Mononuclear cell (primary cell): ENCODE results near the gene TENM4. TPM values are rescaled to one million over a fixed set of nuclear protein-coding genes. Genes with fewer than 3 reads are reported as not detected.

Experiments used
- H3K27me3 ChIP-seq: 2 replicates; pipeline ENCODE4 v1.6.0; 2011; ENCODE audit warnings: low read length, control low read depth; ENCODE audit not compliant: insufficient read depth
- H3K4me1 ChIP-seq: 2 replicates; pipeline ENCODE4 v1.5.1; 2011; ENCODE audit warnings: mild to moderate bottlenecking, low read length, control low read depth; ENCODE audit not compliant: insufficient read depth
- H3K4me3 ChIP-seq: 2 replicates; pipeline ENCODE4 v1.5.1; 2011; ENCODE audit warnings: mild to moderate bottlenecking, low read length, moderate library complexity
- H3K9me3 ChIP-seq: 2 replicates; pipeline ENCODE4 v1.5.1; 2011; ENCODE audit warnings: low read depth, mild to moderate bottlenecking, control low read depth, low read length
- total RNA-seq: library from RNA; depleted of rRNA; stranded (reverse); fragments of >200 nt; gene quantifications from one replicate; pipeline ENCODE4 v1.2.3, GENCODE V29; 2012

Gene TENM4
- total RNA-seq, 1 donor: 0.63 TPM

GRCh38 chr11:79212741-79213190 is 228.1 kb downstream of the TENM4 start:
- Histone ChIP-seq H3K27me3 (no peaks in the 10 kb centered on the region), H3K4me1 (no peaks in the 10 kb centered on the region), H3K9me3 (no peaks in the 10 kb centered on the region), H3K4me3 (no peak overlapping the region)

GRCh38 chr11:79209540-79210266 is 231.1 kb downstream of the TENM4 start:
- Histone ChIP-seq H3K4me1 (no peaks in the 10 kb centered on the region), H3K27me3 (no peaks in the 10 kb centered on the region), H3K9me3 (no peaks in the 10 kb centered on the region), H3K4me3 (no peak overlapping the region)

DNA sequence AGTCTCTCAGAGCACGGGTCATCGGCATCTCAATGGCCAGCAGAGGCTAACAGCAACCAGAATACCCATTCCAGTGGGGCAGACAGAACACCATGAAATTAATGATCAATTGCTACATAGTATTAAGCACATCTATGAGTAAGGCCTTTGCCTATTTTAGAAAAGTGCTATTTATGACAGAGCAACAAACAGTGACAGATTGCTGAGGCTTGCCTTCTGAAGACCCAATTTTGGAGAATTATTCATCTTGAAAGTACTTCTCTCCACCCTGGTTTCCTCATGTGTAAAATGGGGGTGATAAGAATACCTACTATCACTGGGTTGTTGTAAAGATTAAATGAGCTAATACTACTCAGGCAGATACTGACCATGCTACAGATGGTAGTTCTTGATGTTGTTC is 232.7 kb downstream of the TENM4 start:
- Histone ChIP-seq H3K9me3 (no peaks in the 10 kb centered on the region), H3K4me3 (no peak overlapping the region), H3K4me1 (no peaks in the 10 kb centered on the region), H3K27me3 (no peaks in the 10 kb centered on the region)

- Histone ChIP-seq H3K9me3 (no peaks in the 10 kb centered on the region), H3K4me1 (no peaks in the 10 kb centered on the region), H3K4me3 (no peak overlapping the region), H3K27me3 (no peaks in the 10 kb centered on the region)
Observed at GRCh38 chr11:79206951-79207350, 233.9 kb downstream of the TENM4 start.

DNA sequence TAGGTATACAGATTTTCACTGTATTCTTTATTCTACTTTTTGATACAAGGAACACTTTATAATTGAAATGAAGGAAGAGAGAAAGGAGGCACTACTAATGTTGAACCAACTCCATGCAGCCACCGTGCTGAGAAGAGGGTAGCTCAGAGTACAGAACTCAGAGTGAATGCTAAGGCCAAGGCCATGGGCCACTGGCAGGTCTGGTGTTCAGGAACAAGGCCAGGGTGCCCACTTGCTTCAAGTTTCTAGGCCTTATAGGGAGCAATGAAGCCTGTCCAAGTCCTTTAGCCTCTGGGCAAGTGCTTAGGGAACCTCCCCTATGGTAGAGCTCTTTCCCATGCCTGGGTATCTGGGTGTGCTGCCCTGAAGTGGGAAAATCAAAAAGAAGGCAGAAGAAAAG is 235.0 kb downstream of the TENM4 start:
- Histone ChIP-seq H3K4me3 (no peak overlapping the region), H3K27me3 (no peaks in the 10 kb centered on the region), H3K4me1 (no peaks in the 10 kb centered on the region), H3K9me3 (no peaks in the 10 kb centered on the region)

DNA sequence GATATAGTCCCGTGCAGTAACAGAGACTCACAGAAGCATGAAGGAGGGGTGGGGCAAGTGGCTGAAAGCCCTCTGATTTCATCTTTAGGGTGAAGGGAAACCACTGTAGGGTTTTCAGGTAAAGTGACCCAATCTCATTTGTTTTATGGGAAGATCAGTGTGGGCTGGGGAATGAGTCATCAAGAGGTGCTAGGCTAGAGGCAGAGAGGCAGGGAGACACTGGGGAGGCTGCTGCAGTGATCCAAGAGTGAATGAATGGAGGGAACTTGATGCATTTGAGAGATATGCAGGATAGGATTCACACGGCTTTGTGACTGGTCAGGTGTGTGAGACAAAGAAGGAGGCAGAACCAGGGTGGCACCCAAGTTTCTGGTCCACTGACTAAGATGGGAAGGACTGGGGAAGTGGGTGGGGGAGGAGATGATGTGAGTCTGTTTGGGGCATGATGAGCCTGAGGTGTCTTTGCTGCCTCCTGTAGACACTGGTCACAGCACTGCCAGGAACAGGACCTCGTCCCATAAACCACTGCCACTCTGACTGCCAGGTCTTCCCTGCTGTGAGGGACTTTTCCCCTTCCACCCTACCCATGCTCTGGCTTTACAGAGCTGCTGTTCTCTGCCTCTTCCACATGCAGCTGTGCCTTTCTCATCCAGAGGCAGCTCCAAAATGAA is 239.0 kb downstream of the TENM4 start:
- Histone ChIP-seq H3K4me3 (no peak overlapping the region), H3K4me1 (no peaks in the 10 kb centered on the region), H3K9me3 (no peaks in the 10 kb centered on the region), H3K27me3 (no peaks in the 10 kb centered on the region)

GRCh38 chr11:79200398-79201070 is 240.3 kb downstream of the TENM4 start:
- Histone ChIP-seq H3K4me1 (no peaks in the 10 kb centered on the region), H3K27me3 (no peaks in the 10 kb centered on the region), H3K9me3 (no peaks in the 10 kb centered on the region), H3K4me3 (no peak overlapping the region)

- H3K4me3 ChIP-seq: no peak overlapping the region
- H3K4me1 ChIP-seq: no peaks in the 10 kb centered on the region
- H3K9me3 ChIP-seq: no peaks in the 10 kb centered on the region
- H3K27me3 ChIP-seq: no peaks in the 10 kb centered on the region
Observed at GRCh38 chr11:79199729-79200354, 241.0 kb downstream of the TENM4 start.

DNA sequence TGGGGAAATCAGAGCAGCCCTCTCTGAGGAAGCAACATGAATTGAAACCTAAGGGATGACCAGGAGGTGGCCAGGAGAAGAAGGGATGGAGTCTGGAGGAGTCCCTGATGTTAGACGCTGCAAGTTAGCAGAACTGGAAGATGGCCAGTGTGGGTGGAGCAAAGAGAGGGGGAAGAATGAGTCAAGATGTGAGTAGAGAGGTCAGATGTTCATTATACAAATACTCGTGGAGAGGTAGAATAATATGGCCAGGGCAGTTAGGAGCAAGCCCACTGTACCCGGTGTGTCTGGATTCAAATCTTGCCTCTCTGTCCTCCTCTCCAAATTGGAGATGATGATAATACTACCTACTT is 242.0 kb downstream of the TENM4 start:
- H3K4me3 ChIP-seq: no peak overlapping the region
- H3K27me3 ChIP-seq: no peaks in the 10 kb centered on the region
- no peaks in the 10 kb centered on the region for H3K9me3 ChIP-seq
- H3K4me1 ChIP-seq: no peaks in the 10 kb centered on the region

DNA sequence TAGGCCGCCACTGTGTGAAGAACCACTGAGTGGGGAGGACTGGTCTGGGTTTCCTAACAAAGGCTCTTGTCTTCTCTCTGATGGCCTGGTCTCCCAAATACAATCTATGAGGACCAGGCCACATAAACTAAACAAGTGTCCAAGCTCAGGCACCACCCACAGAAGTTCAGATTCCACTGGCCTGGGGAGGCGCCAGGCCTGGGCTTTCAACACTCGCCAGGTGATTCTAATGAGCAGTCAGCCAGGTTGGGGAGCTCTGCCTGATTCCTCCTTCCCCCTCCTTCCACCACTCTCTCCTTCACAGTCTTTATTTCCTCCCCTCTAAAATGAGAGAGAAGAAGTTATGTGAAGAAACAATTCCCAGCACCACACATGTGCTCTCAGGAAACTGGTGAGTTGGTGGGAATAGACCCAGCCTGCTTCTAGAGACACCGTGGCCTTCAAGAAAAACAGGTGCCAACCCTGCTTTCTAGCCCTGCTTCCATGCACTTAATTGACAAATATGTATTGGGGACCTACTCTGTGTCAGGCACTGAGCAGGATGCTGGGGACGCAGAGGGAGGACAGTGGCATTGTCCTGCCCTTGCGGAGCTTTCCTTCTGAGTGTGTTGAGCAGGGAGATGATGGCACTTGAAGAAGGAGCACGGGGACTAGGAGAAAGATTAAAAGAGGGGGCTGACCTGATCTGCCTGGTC is 242.5 kb downstream of the TENM4 start:
- H3K9me3 ChIP-seq: no peaks in the 10 kb centered on the region
- no peak overlapping the region for H3K4me3 ChIP-seq
- no peaks in the 10 kb centered on the region for H3K27me3 ChIP-seq
- H3K4me1 ChIP-seq: no peaks in the 10 kb centered on the region

- Histone ChIP-seq H3K4me3 (no peak overlapping the region), H3K9me3 (no peaks in the 10 kb centered on the region), H3K27me3 (no peaks in the 10 kb centered on the region), H3K4me1 (no peaks in the 10 kb centered on the region)
Observed at GRCh38 chr11:79196950-79197349, 243.9 kb downstream of the TENM4 start.

GRCh38 chr11:79195209-79195608 is 245.6 kb downstream of the TENM4 start:
- no peaks in the 10 kb centered on the region for H3K27me3 ChIP-seq
- H3K9me3 ChIP-seq: no peaks in the 10 kb centered on the region
- H3K4me3 ChIP-seq: no peak overlapping the region
- H3K4me1 ChIP-seq: no peaks in the 10 kb centered on the region

DNA sequence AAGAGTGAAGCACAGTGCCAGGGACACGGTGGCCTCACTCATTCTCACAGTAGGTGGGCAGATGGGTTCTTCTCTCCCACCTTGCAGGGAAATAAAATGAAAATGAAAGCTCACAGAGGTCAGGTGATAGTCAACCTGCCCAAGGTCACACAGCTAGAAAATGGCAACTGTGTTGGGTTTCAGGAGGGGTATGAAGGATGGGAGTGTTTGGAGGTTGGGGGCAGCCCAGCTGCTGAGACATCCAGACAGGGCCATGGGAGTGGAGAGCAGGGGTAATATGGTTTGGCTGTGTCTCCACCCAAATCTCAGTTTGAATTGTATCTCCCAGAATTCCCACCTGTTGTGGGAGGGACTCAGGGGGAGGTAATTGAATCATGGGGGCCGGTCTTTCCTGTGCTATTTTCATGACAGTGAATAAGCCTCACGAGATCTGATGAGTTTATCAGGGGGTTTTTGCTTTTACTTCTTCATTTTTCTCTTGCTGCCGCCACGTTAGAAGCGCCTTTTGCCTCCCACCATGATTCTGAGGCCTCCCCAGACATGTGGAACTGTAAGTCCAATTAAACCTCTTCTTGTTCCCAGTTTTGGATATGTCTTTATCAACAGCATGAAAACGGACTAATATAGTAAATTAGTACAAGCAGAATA is 247.0 kb downstream of the TENM4 start:
- Histone ChIP-seq H3K4me3 (no peak overlapping the region), H3K9me3 (no peaks in the 10 kb centered on the region), H3K27me3 (no peaks in the 10 kb centered on the region), H3K4me1 (no peaks in the 10 kb centered on the region)

DNA sequence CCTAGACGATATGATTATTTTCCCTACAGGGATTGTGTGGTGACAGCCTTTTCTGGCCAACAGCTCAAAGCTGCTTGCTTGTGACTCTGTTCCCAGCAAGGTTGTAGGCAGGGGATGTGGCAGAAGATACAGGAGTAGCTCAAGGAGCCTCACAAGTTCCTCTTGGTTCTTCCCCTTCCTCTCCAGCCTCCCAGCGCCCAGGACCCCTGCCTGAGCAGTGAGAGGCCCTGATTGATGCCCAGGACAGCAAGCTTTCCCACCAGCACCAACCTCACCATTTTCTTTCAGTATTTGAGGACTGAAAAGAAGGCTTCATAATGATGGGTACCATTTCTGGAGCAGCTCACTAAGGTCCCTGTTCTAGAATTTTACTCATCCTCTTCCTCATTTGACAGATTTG is 248.0 kb downstream of the TENM4 start:
- no peaks in the 10 kb centered on the region for H3K9me3 ChIP-seq
- H3K4me1 ChIP-seq: no peaks in the 10 kb centered on the region
- no peaks in the 10 kb centered on the region for H3K27me3 ChIP-seq
- no peak overlapping the region for H3K4me3 ChIP-seq
